ENCODE results near the gene TRIM33. TPM values are rescaled to one million over a fixed set of nuclear protein-coding genes. Genes with fewer than 3 reads are reported as not detected.

The TRIM33 gene
- total RNA-seq, 1 donor from 2014 or later = 52.8 TPM

DNA sequence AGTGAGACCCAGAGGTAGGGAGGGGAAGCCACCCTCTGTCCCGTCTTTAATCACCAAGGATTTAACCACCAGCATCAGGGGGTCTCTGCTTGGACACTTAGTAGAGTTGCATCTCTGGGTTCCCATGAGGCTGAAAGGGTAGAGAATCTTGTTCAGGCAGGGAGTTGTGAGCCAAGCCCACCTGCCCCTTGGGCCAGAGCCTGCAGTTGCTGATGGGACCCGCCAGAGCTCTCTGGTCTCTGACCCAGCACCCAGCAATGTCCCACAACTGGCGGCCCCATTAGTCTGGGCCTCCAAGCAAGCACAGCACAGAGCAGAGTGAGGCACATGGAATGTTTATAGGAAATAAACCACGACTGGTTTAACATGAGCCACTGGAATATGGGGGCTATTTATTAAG is 166.3 kb downstream of the TRIM33 start:
- H3K9me3 Mint-ChIP-seq = no peaks in the 10 kb centered on the region
- no peak overlapping the region for H3K27ac Mint-ChIP-seq (ENCODE audit: unreplicated experiment)

More for the DNA sequence above, 166.3 kb downstream of the TRIM33 start:
- TF ChIP-seq, protein P1, sequence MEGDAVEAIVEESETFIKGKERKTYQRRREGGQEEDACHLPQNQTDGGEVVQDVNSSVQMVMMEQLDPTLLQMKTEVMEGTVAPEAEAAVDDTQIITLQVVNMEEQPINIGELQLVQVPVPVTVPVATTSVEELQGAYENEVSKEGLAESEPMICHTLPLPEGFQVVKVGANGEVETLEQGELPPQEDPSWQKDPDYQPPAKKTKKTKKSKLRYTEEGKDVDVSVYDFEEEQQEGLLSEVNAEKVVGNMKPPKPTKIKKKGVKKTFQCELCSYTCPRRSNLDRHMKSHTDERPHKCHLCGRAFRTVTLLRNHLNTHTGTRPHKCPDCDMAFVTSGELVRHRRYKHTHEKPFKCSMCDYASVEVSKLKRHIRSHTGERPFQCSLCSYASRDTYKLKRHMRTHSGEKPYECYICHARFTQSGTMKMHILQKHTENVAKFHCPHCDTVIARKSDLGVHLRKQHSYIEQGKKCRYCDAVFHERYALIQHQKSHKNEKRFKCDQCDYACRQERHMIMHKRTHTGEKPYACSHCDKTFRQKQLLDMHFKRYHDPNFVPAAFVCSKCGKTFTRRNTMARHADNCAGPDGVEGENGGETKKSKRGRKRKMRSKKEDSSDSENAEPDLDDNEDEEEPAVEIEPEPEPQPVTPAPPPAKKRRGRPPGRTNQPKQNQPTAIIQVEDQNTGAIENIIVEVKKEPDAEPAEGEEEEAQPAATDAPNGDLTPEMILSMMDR (conservative IDR thresholded peaks at IDR 0.05) = no peak
- DNase-seq (ENCODE audit: low read depth, low spot score) = no peak
- H3K27me3 Mint-ChIP-seq (ENCODE audit: low read depth) = no peaks in the 10 kb centered on the region
- peaks cover 8% of the 10 kb centered on the region for H3K4me1 Mint-ChIP-seq
- H3K4me3 Mint-ChIP-seq = no peak overlapping the region
- H3K36me3 Mint-ChIP-seq (ENCODE audit: low read depth) = no peaks in the 10 kb centered on the region

Other genes with a start within 250 kb of the TRIM33 start
- 55.9 and 57.5 TPM in 2 replicates for gene BCAS2, start 70.4 kb upstream of the TRIM33 start, total RNA-seq
- gene DENND2C, start 158.8 kb upstream of the TRIM33 start, total RNA-seq = 0.79 and 0.82 TPM in 2 replicates
- gene AMPD1, start 184.3 kb upstream of the TRIM33 start, total RNA-seq = not detected in 2 replicates
- gene NRAS, start 205.6 kb upstream of the TRIM33 start, total RNA-seq = 64.8 and 66.0 TPM in 2 replicates
- 659 and 685 TPM in 2 replicates for gene CSDE1, start 246.8 kb upstream of the TRIM33 start, total RNA-seq

Data from neural crest cell (in vitro differentiated cells).